Uterus (tissue), 4 donors: ENCODE data around the gene FDPS. TPM values are rescaled to one million over a fixed set of nuclear protein-coding genes. Genes with fewer than 3 reads are reported as not detected.

Experiments
- DNase-seq, 2 donors: peaks; one replicate each; pipeline ENCODE4 v3.0.0-alpha.2; 2019 to 2020
- H3K27ac ChIP-seq, 2 donors: fragments of 200-600 bp; sonication (generic); 1 replicate in 1 of 2; 2 replicates in 1 of 2; pipeline ENCODE4 v1.5.1; 2016 to 2018
- H3K27me3 ChIP-seq, 2 donors: fragments of 200-600 bp; sonication (generic); one replicate each; pipeline ENCODE4 v1.5.1; 2018 to 2019; ENCODE audit warnings: control low read depth in 1 of 2
- H3K36me3 ChIP-seq, 2 donors: fragments of 200-600 bp; sonication (generic); one replicate each; pipeline ENCODE4 v1.5.1; 2019; ENCODE audit warnings: control low read depth in 1 of 2
- H3K4me1 ChIP-seq, 2 donors: fragments of 200-600 bp; sonication (generic); one replicate each; pipeline ENCODE4 v1.5.1; 2018 to 2019; ENCODE audit warnings: control low read depth in 1 of 2
- H3K4me3 ChIP-seq, 2 donors: fragments of 200-600 bp; sonication (generic); 1 replicate in 1 of 2; 2 replicates in 1 of 2; pipeline ENCODE4 v1.5.1; 2018 to 2019; ENCODE audit warnings: mild to moderate bottlenecking in 1 of 2
- H3K9me3 ChIP-seq, 2 donors: fragments of 200-600 bp; sonication (generic); one replicate each; pipeline ENCODE4 v1.5.1; 2019; ENCODE audit warnings: control low read depth in 1 of 2
- POLR2A ChIP-seq, 2 donors: fragments of 450-650 bp; IDR thresholded peaks; one replicate each; pipeline ENCODE4 v1.6.1; 2016; ENCODE audit warnings: antibody characterized with exemption in 2 of 2, mild to moderate bottlenecking in 1 of 2, moderate library complexity in 1 of 2
- intact Hi-C: fragments of 100-400 bp; cut with DNase I; formaldehyde crosslinking; loops from one replicate; pipeline ENCODE4 v1.15.1; 2023; ENCODE audit warnings: low total_unique reads
- microRNA counts, 2 donors: library from miRNA; unstranded; fragments of <30 nt; microRNA quantifications; one replicate each; lab custom pipeline; 2016 to 2017
- microRNA-seq: library from miRNA; unstranded; fragments of <30 nt; microRNA quantifications from one replicate; pipeline ENCODE4, GENCODE V29; 2016; ENCODE audit warnings: borderline microRNAs expressed, borderline replicate concordance
- small RNA-seq: library from RNA; depleted of rRNA; stranded (forward); fragments of <200 nt; gene quantifications from one replicate; pipeline ENCODE3, GENCODE V24; 2016
- total RNA-seq, 4 donors: library from RNA; depleted of rRNA in 3 of 4; stranded (reverse); fragments of >200 nt in 3 of 4; gene quantifications; one replicate each; pipeline versions ENCODE4 v1.1.0 to v1.2.4, GENCODE V29; 2014 to 2023
- TF ChIP-seq, protein P1 (sequence below), 4 experiments: fragments of 200-600 bp in 2 of 4; fragments of 450-650 bp in 2 of 4; sonication (generic) in 2 of 4; IDR thresholded peaks; one replicate each; pipeline ENCODE4 v1.5.1; 2016 to 2019; ENCODE audit warnings: antibody characterized with exemption in 4 of 4, mild to moderate bottlenecking in 2 of 4, moderate library complexity in 1 of 4
- donor health status: DM: yes; HTN: yes; CAD: no.

The FDPS gene
- total RNA-seq, 4 donors from 2014 or later: 23.8 to 113 (median 99.6) TPM

DNA sequence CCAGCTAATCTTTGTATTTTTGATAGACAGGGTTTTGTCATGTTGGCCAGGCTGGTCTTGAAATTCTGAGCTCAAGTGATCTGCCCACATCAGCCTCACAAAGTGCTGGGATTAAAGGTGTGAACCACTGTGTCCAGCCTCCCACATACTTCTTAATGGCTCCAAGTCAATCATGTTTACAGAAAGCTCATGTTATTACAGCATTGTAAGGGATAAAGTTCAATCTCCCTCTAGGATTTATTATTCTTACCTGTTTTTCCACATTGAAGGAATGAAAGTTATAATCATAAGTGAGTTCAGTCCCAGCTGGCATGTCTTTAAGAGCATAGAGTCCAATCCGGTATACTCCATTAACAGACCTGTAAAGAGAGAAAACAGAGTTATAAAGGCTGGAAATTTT lies 51.4 kb downstream of the FDPS start:
- intact Hi-C loops: no loop called here
- H3K9me3 ChIP-seq: no peaks in the 10 kb centered on the region
- TF ChIP-seq, protein P1, sequence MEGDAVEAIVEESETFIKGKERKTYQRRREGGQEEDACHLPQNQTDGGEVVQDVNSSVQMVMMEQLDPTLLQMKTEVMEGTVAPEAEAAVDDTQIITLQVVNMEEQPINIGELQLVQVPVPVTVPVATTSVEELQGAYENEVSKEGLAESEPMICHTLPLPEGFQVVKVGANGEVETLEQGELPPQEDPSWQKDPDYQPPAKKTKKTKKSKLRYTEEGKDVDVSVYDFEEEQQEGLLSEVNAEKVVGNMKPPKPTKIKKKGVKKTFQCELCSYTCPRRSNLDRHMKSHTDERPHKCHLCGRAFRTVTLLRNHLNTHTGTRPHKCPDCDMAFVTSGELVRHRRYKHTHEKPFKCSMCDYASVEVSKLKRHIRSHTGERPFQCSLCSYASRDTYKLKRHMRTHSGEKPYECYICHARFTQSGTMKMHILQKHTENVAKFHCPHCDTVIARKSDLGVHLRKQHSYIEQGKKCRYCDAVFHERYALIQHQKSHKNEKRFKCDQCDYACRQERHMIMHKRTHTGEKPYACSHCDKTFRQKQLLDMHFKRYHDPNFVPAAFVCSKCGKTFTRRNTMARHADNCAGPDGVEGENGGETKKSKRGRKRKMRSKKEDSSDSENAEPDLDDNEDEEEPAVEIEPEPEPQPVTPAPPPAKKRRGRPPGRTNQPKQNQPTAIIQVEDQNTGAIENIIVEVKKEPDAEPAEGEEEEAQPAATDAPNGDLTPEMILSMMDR (IDR thresholded peaks at IDR 0.05): no peak
- TF ChIP-seq POLR2A (IDR thresholded peaks at IDR 0.05): no peak
- H3K27me3 ChIP-seq: no peaks in the 10 kb centered on the region
- H3K4me1 ChIP-seq: no peaks in the 10 kb centered on the region
- no peak overlapping the region for H3K27ac ChIP-seq
- no peak overlapping the region for H3K4me3 ChIP-seq
- no peaks in the 10 kb centered on the region for H3K36me3 ChIP-seq
- no peak for DNase-seq

MicroRNAs within 50 kb of the gene (microRNA counts, 767-probe panel; counts per million panel counts)
- 0 counts per million in 2 donors for microRNA hsa-miR-555 (lab: Ali Mortazavi, UCI)

Small RNAs within 50 kb of the gene (microRNA-seq; reads per million reads assigned to microRNA genes)
- not detected for gene MIR555

Small RNAs within 50 kb of the gene (small RNA-seq; reads per million reads assigned to genes)
- gene RNU6-106P: not detected

Other genes with a start within 250 kb of the FDPS start
- gene EFNA4, start 245.1 kb upstream of the FDPS start, total RNA-seq: 1 to 10 TPM in 2 of 4 donors, not detected in 2; 8.0 to 8.4 TPM
- 1 to 10 TPM in 3 of 4 donors, not detected in 1; 3.2 to 7.6 (median 3.3) TPM for gene EFNA3, start 230.0 kb upstream of the FDPS start, total RNA-seq
- gene EFNA1, start 181.0 kb upstream of the FDPS start, total RNA-seq: 10 to 100 TPM; 22.3 to 58.5 (median 36.5) TPM
- 10 to 100 TPM in 3 of 4 donors, under 1 TPM in 1; 0.26 to 24.0 (median 21.8) TPM for gene SLC50A1, start 173.0 kb upstream of the FDPS start, total RNA-seq
- gene DPM3, start 168.3 kb upstream of the FDPS start, total RNA-seq: 10 to 100 TPM; 36.1 to 94.4 (median 85.4) TPM
- gene KRTCAP2, start 135.6 kb upstream of the FDPS start, total RNA-seq: 100 to 1,000 TPM in 1 of 4 donors, 10 to 100 TPM in 2, 1 to 10 TPM in 1; 1.5 to 200 (median 62.5) TPM
- gene TRIM46, start 135.0 kb upstream of the FDPS start, total RNA-seq: 1 to 10 TPM in 3 of 4 donors, under 1 TPM in 1; 0.26 to 4.6 (median 2.5) TPM
- 100 to 1,000 TPM in 1 of 4 donors, 10 to 100 TPM in 3; 11.8 to 101 (median 38.3) TPM for gene THBS3, start 101.0 kb upstream of the FDPS start, total RNA-seq
- 10 to 100 TPM in 3 of 4 donors, 1 to 10 TPM in 1; 9.7 to 62.4 (median 26.0) TPM for gene MTX1, start 100.2 kb upstream of the FDPS start, total RNA-seq
- gene ENTREP3, start 53.4 kb upstream of the FDPS start, total RNA-seq: 10 to 100 TPM in 2 of 4 donors, 1 to 10 TPM in 2; 5.3 to 28.2 (median 11.7) TPM
- 10 to 100 TPM in 3 of 4 donors, 1 to 10 TPM in 1; 10.0 to 44.4 (median 29.2) TPM for gene SCAMP3, start 46.5 kb upstream of the FDPS start, total RNA-seq
- gene CLK2, start 35.4 kb upstream of the FDPS start, total RNA-seq: 10 to 100 TPM; 25.4 to 75.3 (median 39.3) TPM
- gene HCN3, start 31.4 kb upstream of the FDPS start, total RNA-seq: 1 to 10 TPM in 2 of 4 donors, not detected in 2; 4.2 to 5.5 TPM
- under 1 TPM in 1 of 4 donors, not detected in 3; 0.21 TPM for gene PKLR, start 7.4 kb upstream of the FDPS start, total RNA-seq
- gene RUSC1, start 12.0 kb downstream of the FDPS start, total RNA-seq: 10 to 100 TPM; 13.8 to 49.1 (median 35.9) TPM